Duodenal mucosa (tissue), 2 donors: ENCODE measurements around the gene MT3.
"Not testable (repeated sequence)": the region's sequence is repeated elsewhere in the genome, so short reads cannot be mapped to it uniquely, and the experiment has no call there.

Experiments used
- H3K27ac ChIP-seq: one replicate; pipeline ENCODE4 v1.7.0; 2013; ENCODE audit warnings: low read depth, low read length
- H3K27me3 ChIP-seq, 2 donors: one replicate each; pipeline ENCODE4 v1.7.0; 2013; ENCODE audit warnings: low read length in 2 of 2, control low read depth in 1 of 2; ENCODE audit not compliant: insufficient read depth in 2 of 2, control insufficient read depth in 1 of 2
- H3K36me3 ChIP-seq, 2 donors: one replicate each; pipeline ENCODE4 v1.7.0; 2013; ENCODE audit warnings: low read length in 2 of 2, control low read depth in 1 of 2; ENCODE audit not compliant: insufficient read depth in 2 of 2, control insufficient read depth in 1 of 2
- H3K4me1 ChIP-seq, 2 donors: one replicate each; pipeline ENCODE4 v1.7.0; 2013; ENCODE audit warnings: low read length in 2 of 2, control low read depth in 1 of 2; ENCODE audit not compliant: insufficient read depth in 2 of 2, control insufficient read depth in 1 of 2
- H3K4me3 ChIP-seq, 2 donors: one replicate each; pipeline ENCODE4 v1.7.0; 2013; ENCODE audit warnings: low read length in 2 of 2, low read depth in 1 of 2
- H3K9ac ChIP-seq, 2 donors: one replicate each; pipeline ENCODE4 v1.7.0; 2013; ENCODE audit warnings: low read length in 2 of 2, low read depth in 1 of 2
- H3K9me3 ChIP-seq, 2 donors: one replicate each; pipeline ENCODE4 v1.7.0; 2013; ENCODE audit warnings: low read length in 2 of 2, control low read depth in 1 of 2; ENCODE audit not compliant: control insufficient read depth in 1 of 2

Gene MT3

DNA sequence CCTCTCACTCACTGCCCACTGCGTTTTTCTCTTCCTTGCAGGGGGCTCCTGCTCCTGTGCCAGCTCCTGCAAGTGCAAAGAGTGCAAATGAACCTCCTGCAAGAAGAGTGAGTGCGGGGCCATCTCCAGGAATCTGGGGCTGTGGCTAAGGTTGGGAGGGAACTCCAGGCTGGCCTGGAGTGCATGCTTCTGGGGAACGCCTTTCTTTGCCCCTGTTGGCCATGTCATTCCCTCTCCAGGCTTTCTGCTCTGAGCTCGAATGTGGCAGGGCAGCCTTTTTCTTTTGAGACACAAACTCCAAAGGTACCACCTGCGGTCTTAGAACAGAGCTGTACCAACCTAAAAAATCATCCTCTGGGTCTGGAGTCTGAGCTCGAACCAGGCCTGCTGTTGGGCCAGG lies 28.8 kb downstream of the MT3 start:
- Histone ChIP-seq H3K9ac (no peak overlapping the region), H3K27me3 (no peaks in the 10 kb centered on the region), H3K4me3 (peak overlapping the region in 1 of 2 donors; percentile 61), H3K27ac (no peak overlapping the region), H3K36me3 (no peaks in the 10 kb centered on the region), H3K9me3 (no peaks in the 10 kb centered on the region), H3K4me1 (peaks cover 10 to 13% of the 10 kb centered on the region in 2 donors)

DNA sequence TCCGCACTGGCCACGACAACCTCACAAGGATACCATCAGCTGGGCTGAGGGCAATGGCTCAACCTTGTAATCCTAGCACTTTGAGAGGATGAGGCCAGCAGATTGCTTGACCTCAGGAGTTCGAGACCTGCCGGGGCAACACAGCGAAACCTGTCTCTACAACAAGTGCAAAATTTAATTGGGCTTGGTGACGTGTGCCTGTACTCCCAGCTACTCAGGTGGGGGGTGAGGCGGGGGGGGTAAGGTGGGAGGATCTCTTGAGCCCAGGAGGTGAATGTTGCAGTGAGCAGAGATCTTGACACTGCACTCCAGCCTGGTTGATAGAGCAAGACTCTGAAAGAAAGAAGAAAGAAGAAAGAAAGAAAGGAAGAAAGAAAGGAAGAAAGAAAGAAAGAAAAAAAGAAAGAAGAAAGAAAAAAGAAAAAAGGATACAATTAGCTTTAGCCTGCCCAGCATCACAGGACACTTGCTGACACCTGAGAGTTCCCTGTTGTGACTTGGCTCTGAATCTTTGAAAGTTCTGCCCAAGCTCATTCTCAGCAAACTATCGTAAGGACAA lies 31.1 kb downstream of the MT3 start:
- Histone ChIP-seq H3K9ac (no peak overlapping the region), H3K27me3 (no peaks in the 10 kb centered on the region), H3K27ac (no peak overlapping the region), H3K4me3 (no peak overlapping the region), H3K9me3 (no peaks in the 10 kb centered on the region), H3K4me1 (peaks cover 10 to 13% of the 10 kb centered on the region in 2 donors), H3K36me3 (no peaks in the 10 kb centered on the region)

DNA sequence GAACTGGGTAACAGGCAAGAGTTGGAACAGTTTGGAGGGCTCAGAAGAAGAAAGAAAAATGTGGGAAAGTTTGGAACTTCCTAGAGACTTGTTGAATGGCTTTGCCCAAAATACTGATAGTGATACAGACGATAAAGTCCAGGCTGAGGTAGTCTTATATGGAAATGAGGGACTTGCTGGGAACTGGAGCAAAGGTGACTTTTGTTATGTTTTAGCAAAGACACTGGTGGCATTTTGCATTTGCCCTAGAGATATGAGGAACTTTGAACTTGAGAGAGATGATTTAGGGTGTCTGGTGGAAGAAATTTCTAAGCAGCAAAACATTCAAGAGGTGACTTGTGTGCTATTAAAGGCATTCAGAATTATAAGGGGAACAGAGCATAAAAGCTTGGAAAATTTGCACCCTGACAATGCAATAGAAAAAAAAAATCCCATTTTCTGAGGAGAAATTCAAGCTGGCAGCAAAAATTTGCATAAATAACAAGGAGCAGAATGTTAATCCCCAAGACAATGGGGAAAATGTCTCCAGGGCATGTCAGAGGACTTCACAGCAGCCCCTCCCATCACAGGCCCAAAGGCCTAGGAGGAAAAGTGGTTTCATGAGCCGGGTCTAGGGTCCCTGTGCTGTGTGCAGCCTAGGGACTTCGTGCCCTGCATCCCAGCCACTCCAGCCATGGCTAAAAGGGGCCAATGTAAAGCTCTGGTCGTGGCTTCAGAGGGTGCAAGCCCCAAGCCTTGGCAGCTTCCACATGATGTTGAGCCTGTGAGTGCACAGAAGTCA lies 32.5 kb downstream of the MT3 start:
- not testable (repeated sequence) for H3K27ac ChIP-seq, H3K9me3 ChIP-seq, H3K4me3 ChIP-seq, H3K36me3 ChIP-seq, H3K27me3 ChIP-seq, H3K9ac ChIP-seq
- H3K4me1 ChIP-seq = peaks cover 12 to 14% of the 10 kb centered on the region in 2 donors

DNA sequence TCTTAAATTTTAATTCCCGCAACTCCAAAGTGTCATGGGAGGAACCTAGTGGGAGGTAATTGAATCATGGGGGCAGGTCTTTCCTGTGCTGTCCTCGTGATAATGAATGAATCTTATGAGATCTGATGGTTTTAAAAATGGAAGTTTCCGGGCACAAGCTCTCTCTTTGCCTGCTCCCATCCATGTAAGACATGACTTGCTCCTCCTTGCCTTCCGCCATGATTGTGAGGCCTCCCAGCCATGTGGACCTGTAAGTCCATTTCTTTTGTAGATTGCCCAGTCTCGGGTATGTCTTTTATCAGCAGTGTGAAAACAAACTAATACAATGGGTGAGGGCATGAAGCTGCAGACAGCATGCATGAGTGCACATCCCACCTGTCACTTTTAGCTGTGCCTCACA lies 33.9 kb downstream of the MT3 start:
- not testable (repeated sequence) for H3K9me3 ChIP-seq, H3K4me3 ChIP-seq, H3K9ac ChIP-seq, H3K27ac ChIP-seq, H3K36me3 ChIP-seq, H3K4me1 ChIP-seq, H3K27me3 ChIP-seq

DNA sequence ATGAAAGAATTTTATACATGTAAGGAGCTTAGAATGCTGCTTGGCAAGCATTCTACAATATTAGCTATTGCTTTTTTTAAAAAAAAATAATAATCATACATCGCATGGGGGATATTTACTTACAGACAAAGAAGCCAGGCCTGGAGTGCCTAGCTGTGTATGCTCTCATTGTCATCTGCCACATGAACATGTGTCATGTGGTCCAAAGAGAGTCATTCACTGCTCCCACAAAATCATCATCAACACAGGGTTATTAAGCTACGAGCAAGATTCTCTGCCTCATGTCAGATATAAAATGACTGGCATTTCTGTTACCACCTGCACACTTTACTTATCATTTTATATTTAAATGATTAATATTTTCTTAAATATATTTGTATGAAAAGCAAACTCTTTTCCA lies 34.3 kb downstream of the MT3 start:
- peaks cover 0 to 5% of the 10 kb centered on the region in 2 donors for H3K4me1 ChIP-seq
- no peak overlapping the region for H3K27ac ChIP-seq
- H3K9ac ChIP-seq = no peak overlapping the region
- no peaks in the 10 kb centered on the region for H3K27me3 ChIP-seq
- no peaks in the 10 kb centered on the region for H3K36me3 ChIP-seq
- no peaks in the 10 kb centered on the region for H3K9me3 ChIP-seq
- no peak overlapping the region for H3K4me3 ChIP-seq

DNA sequence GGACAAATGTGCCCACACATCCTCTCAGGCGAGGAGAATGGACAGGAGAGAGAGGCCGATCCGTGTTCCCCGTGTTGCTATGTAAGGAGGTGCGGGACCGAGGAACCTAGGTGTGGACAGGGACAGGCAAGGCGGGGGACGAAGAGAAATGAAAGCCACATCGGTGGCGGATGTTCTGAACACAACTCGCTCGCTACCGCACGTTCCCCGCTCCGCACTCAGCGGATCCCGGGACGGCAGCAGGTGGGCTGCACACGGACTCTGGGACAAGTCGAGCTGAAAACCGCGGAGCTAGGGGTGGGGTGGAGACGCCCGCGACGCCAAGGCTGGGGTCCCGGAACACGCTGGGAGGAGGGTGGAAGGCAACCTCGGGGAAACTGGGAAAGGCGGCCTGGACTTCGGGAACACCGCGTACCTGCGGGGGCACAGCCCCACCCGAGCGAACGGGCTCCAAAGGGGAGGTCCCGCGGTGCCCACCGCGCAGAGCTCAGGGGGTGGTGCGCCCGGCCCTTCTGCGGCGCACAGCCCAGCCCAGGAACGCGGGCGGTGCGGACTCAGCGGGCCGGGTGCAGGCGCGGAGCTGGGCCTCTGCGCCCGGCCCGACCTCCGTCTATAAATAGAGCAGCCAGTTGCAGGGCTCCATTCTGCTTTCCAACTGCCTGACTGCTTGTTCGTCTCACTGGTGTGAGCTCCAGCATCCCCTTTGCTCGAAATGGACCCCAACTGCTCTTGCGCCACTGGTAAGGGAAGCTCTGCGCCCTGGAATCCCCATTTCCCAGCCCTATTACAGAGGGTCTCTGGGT lies 36.0 kb downstream of the MT3 start, which contains the start of gene MT1E:
Gene MT1E (plus strand): TSS at position 642 of the 803 bp plus-strand sequence. CDS start 71 bp downstream, at position 713.
- H3K27me3 ChIP-seq = no peaks in the 10 kb centered on the region
- H3K27ac ChIP-seq = peak within 1 kb of the TSS; percentile 86
- peaks cover 0 to 5% of the 10 kb centered on the region in 2 donors for H3K4me1 ChIP-seq
- H3K4me3 ChIP-seq = peak within 1 kb of the TSS; percentile 76 to 90
- peak within 1 kb of the TSS; percentile 85 to 96 for H3K9ac ChIP-seq
- H3K9me3 ChIP-seq = no peaks in the 10 kb centered on the region
- H3K36me3 ChIP-seq = no peaks in the 10 kb centered on the region

- peak overlapping the region; percentile 86 for H3K27ac ChIP-seq
- H3K4me3 ChIP-seq = peak overlapping the region; percentile 76 to 90
Measured at GRCh38 chr16:56625943-56626654, 36.8 kb downstream of the MT3 start.

GRCh38 chr16:56626685-56627084 lies 37.4 kb downstream of the MT3 start:
- H3K27ac ChIP-seq = peak overlapping the region; percentile 86

More at GRCh38 chr16:56625943-56626654, 36.8 kb downstream of the MT3 start:
- no peaks in the 10 kb centered on the region for H3K27me3 ChIP-seq
- no peaks in the 10 kb centered on the region for H3K9me3 ChIP-seq
- no peaks in the 10 kb centered on the region for H3K36me3 ChIP-seq
- peak overlapping the region; percentile 85 to 96 for H3K9ac ChIP-seq
- H3K4me1 ChIP-seq = peaks cover 0 to 5% of the 10 kb centered on the region in 2 donors

GRCh38 chr16:56628486-56629350 lies 39.4 kb downstream of the MT3 start:
- Histone ChIP-seq H3K27ac (no peak overlapping the region), H3K4me3 (no peak overlapping the region), H3K4me1 (peaks cover 0 to 17% of the 10 kb centered on the region in 2 donors), H3K36me3 (no peaks in the 10 kb centered on the region), H3K27me3 (peaks cover 0 to 7% of the 10 kb centered on the region in 2 donors), H3K9me3 (no peaks in the 10 kb centered on the region), H3K9ac (no peak overlapping the region)

More at GRCh38 chr16:56626685-56627084, 37.4 kb downstream of the MT3 start:
- H3K9ac ChIP-seq = peak overlapping the region; percentile 85 to 96
- H3K36me3 ChIP-seq = no peaks in the 10 kb centered on the region
- H3K27me3 ChIP-seq = no peaks in the 10 kb centered on the region
- H3K4me3 ChIP-seq = peak overlapping the region; percentile 76 to 90
- H3K4me1 ChIP-seq = peaks cover 0 to 5% of the 10 kb centered on the region in 2 donors
- H3K9me3 ChIP-seq = no peaks in the 10 kb centered on the region
